GM23338 (cell line): ENCODE results near the gene ARAP1. TPM values are rescaled to one million over a fixed set of nuclear protein-coding genes. Genes with fewer than 3 reads are reported as not detected.
A peak's percentile ranks its signal among the peaks of the same experiment; 100 is the strongest.

ENCODE experiments used
- ATAC-seq: fragments of 200-7000 bp; cut with Tn5 transposase; 3 replicates; pipeline ENCODE4 v1.9.1; 2020
- DNase-seq: peaks from one replicate; pipeline ENCODE4 v3.0.0-alpha.2; 2015; ENCODE audit warnings: low spot score
- H2AFZ ChIP-seq: fragments of 200-600 bp; sonication (generic); 2 replicates; pipeline ENCODE4 v1.8.0; 2016; ENCODE audit warnings: antibody characterized with exemption, mild to moderate bottlenecking, moderate library complexity
- H3F3A ChIP-seq: fragments of 200-600 bp; sonication (generic); replicated peaks from 2 replicates; pipeline ENCODE4 v1.8.0; 2017; ENCODE audit warnings: antibody characterized with exemption, mixed run types, low read depth
- H3K27ac ChIP-seq: fragments of 200-600 bp; sonication (generic); 2 replicates; pipeline ENCODE4 v1.6.1; 2016; ENCODE audit warnings: low read depth
- H3K27me3 ChIP-seq: fragments of 200-600 bp; sonication (generic); 2 replicates; pipeline ENCODE4 v1.8.0; 2016; ENCODE audit warnings: mild to moderate bottlenecking, mixed run types, moderate library complexity; ENCODE audit not compliant: insufficient read depth
- H3K36me3 ChIP-seq: fragments of 200-600 bp; sonication (generic); 2 replicates; pipeline ENCODE4 v1.8.0; 2016; ENCODE audit warnings: mild to moderate bottlenecking; ENCODE audit not compliant: insufficient read depth
- H3K4me1 ChIP-seq: fragments of 200-600 bp; sonication (generic); 2 replicates; pipeline ENCODE4 v1.8.0; 2016; ENCODE audit warnings: mild to moderate bottlenecking, moderate library complexity; ENCODE audit not compliant: insufficient read depth
- H3K4me2 ChIP-seq: fragments of 200-600 bp; sonication (generic); 2 replicates; pipeline ENCODE4 v1.7.1; 2017; ENCODE audit warnings: mixed run types
- H3K4me3 ChIP-seq: fragments of 200-600 bp; sonication (generic); 2 replicates; pipeline ENCODE4 v1.6.1; 2016; ENCODE audit warnings: mixed run types
- H3K79me2 ChIP-seq: fragments of 200-600 bp; sonication (generic); replicated peaks from 2 replicates; pipeline ENCODE4 v1.8.0; 2017; ENCODE audit warnings: mild to moderate bottlenecking; ENCODE audit not compliant: insufficient read depth
- H3K9me2 ChIP-seq: fragments of 200-600 bp; sonication (generic); 2 replicates; pipeline ENCODE4 v1.8.0; 2017; ENCODE audit not compliant: insufficient read depth
- H4K20me1 ChIP-seq: fragments of 200-600 bp; sonication (generic); replicated peaks from 2 replicates; pipeline ENCODE4 v1.8.0; 2017; ENCODE audit warnings: mild to moderate bottlenecking; ENCODE audit not compliant: insufficient read depth
- H3K27ac Mint-ChIP-seq: 2 replicates; pipeline ENCODE4 v1.8.0; 2020; ENCODE audit warnings: inconsistent platforms, mild to moderate bottlenecking, moderate library complexity, mixed read lengths
- H3K27me3 Mint-ChIP-seq: 3 replicates; pipeline ENCODE4 v1.8.0; 2022; ENCODE audit warnings: low read depth, mild to moderate bottlenecking, moderate library complexity, mixed read lengths, inconsistent platforms; ENCODE audit not compliant: insufficient read depth, poor library complexity
- H3K36me3 Mint-ChIP-seq: 3 replicates; pipeline ENCODE4 v1.8.0; 2021; ENCODE audit warnings: low read depth, mild to moderate bottlenecking, inconsistent platforms, moderate library complexity, mixed read lengths
- H3K4me1 Mint-ChIP-seq: 3 replicates; pipeline ENCODE4 v1.8.0; 2020; ENCODE audit warnings: mild to moderate bottlenecking, inconsistent platforms, mixed read lengths
- H3K4me3 Mint-ChIP-seq: 3 replicates; pipeline ENCODE4 v1.8.0; 2021; ENCODE audit warnings: moderate library complexity, mild to moderate bottlenecking, inconsistent platforms, mixed read lengths
- H3K9me3 Mint-ChIP-seq: 3 replicates; pipeline ENCODE4 v1.8.0; 2020; ENCODE audit warnings: moderate library complexity, mild to moderate bottlenecking, inconsistent platforms, mixed read lengths
- CREB1 ChIP-seq: fragments of 250-450 bp; sonication (Bioruptor Pico); IDR thresholded peaks from 2 replicates; pipeline ENCODE4 v1.5.0; 2020; ENCODE audit warnings: low read depth, mild to moderate bottlenecking, moderate library complexity
- CTCF ChIP-seq, 2 experiments: fragments of 200-600 bp in 1 of 2; sonication (generic) in 1 of 2; conservative IDR thresholded peaks; 2 replicates each; pipeline versions ENCODE4 v1.5.1 to v1.6.1; 2016 to 2017; ENCODE audit warnings: antibody characterized with exemption in 2 of 2, low read depth in 2 of 2, mild to moderate bottlenecking in 2 of 2, moderate library complexity in 1 of 2
- ETS1 ChIP-seq: IDR thresholded peaks from 2 replicates; pipeline ENCODE4 v1.6.1; 2016; ENCODE audit warnings: antibody characterized with exemption
- EZH2 ChIP-seq: fragments of 200-600 bp; sonication (generic); IDR thresholded peaks from one replicate; pipeline ENCODE4 v1.8.0; 2017; ENCODE audit warnings: antibody characterized with exemption, mild to moderate bottlenecking, low read depth; ENCODE audit not compliant: unreplicated experiment
- EZH2phosphoT487 ChIP-seq: fragments of 200-600 bp; sonication (generic); IDR thresholded peaks from one replicate; pipeline ENCODE4 v1.8.1; 2018; ENCODE audit warnings: antibody characterized with exemption; ENCODE audit not compliant: unreplicated experiment
- JUNB ChIP-seq: IDR thresholded peaks from one replicate; pipeline ENCODE4 v1.6.1; 2016; ENCODE audit warnings: antibody characterized with exemption; ENCODE audit not compliant: unreplicated experiment
- NANOG ChIP-seq: IDR thresholded peaks from 2 replicates; pipeline ENCODE4 v1.6.1; 2016; ENCODE audit warnings: antibody characterized with exemption, borderline replicate concordance
- POLR2AphosphoS5 ChIP-seq: IDR thresholded peaks from 2 replicates; pipeline ENCODE4 v1.6.1; 2016; ENCODE audit warnings: antibody characterized with exemption, low read depth
- REST ChIP-seq: IDR thresholded peaks from one replicate; pipeline ENCODE4 v1.6.1; 2018; ENCODE audit warnings: antibody characterized with exemption; ENCODE audit not compliant: unreplicated experiment
- STAT1 ChIP-seq: IDR thresholded peaks from one replicate; pipeline ENCODE4 v1.6.1; 2016; ENCODE audit warnings: antibody characterized with exemption; ENCODE audit not compliant: unreplicated experiment
- ZNF114 ChIP-seq: fragments of 250-450 bp; sonication (Bioruptor Pico); IDR thresholded peaks from 2 replicates; pipeline ENCODE4 v1.5.0; 2020; ENCODE audit warnings: mild to moderate bottlenecking, moderate library complexity
- ZNF331 ChIP-seq: fragments of 250-450 bp; sonication (Bioruptor Pico); IDR thresholded peaks from 2 replicates; pipeline ENCODE4 v1.5.0; 2020; ENCODE audit warnings: low read depth, mild to moderate bottlenecking, moderate library complexity
- ZNF462 ChIP-seq: fragments of 250-450 bp; sonication (Bioruptor Pico); IDR thresholded peaks from 2 replicates; pipeline ENCODE4 v1.5.0; 2020; ENCODE audit warnings: mild to moderate bottlenecking, moderate library complexity
- polyA plus RNA-seq: library from polyadenylated mRNA; unstranded; fragments of >200 nt; fragmentation: Nextera tagmentation; extraction: Ambion mirVana; gene quantifications from 2 replicates; pipeline ENCODE4 v1.2.1, GENCODE V29; 2016
- total RNA-seq: library from RNA; depleted of rRNA; stranded (reverse); fragments of >200 nt; shearing (Covaris generic); gene quantifications from 2 replicates; pipeline ENCODE4 v1.2.3, GENCODE V29; 2014

The ARAP1 gene
- total and polyA plus RNA-seq, 2 experiments from 2014 or later: 24.5 to 116 TPM

- Mint-ChIP-seq H3K4me3 (no peak overlapping the region), H3K36me3 (no peaks in the 10 kb centered on the region), H3K4me1 (peaks cover 22% of the 10 kb centered on the region), H3K9me3 (no peaks in the 10 kb centered on the region), H3K27me3 (peaks cover 15% of the 10 kb centered on the region), H3K27ac (no peak overlapping the region)
- no peaks in the 10 kb centered on the region for H3K36me3 ChIP-seq
- H3K27me3 ChIP-seq: no peaks in the 10 kb centered on the region
- no peak overlapping the region for H3K27ac ChIP-seq
- no peaks in the 10 kb centered on the region for H4K20me1 ChIP-seq
- no peaks in the 10 kb centered on the region for H3F3A ChIP-seq
- TF ChIP-seq REST: no peak
- TF ChIP-seq ZNF331: no peak
- TF ChIP-seq ETS1: no peak
- no peak for TF ChIP-seq JUNB
- no peak for TF ChIP-seq NANOG
- TF ChIP-seq EZH2phosphoT487: no peak
- no peak for TF ChIP-seq ZNF114
- TF ChIP-seq CTCF (conservative IDR thresholded peaks at IDR 0.05; ENCODE audit: low read depth in 2 of 2): no peak
- TF ChIP-seq CREB1 (CRISPR knock-in tag): no peak
- no peak for TF ChIP-seq POLR2AphosphoS5
- TF ChIP-seq ZNF462 (CRISPR knock-in tag): no peak
- no peak for TF ChIP-seq EZH2
- no peak for TF ChIP-seq STAT1
- H3K4me2 ChIP-seq: no peak overlapping the region
- DNase-seq (peak; percentile 91), ATAC-seq (peak; percentile 95)
- peaks cover 5% of the 10 kb centered on the region; the same call in 1 of the 2 replicates for H3K4me1 ChIP-seq
- H3K9me2 ChIP-seq: no peaks in the 10 kb centered on the region
- H2AFZ ChIP-seq: no peak overlapping the region
- H3K79me2 ChIP-seq: no peaks in the 10 kb centered on the region
- H3K4me3 ChIP-seq: no peak overlapping the region
These were observed 99.2 kb downstream of the ARAP1 start for GRCh38 chr11:72652873-72653630.
